IMR-90 (cell line): ENCODE data around the gene EDIL3. TPM values are rescaled to one million over a fixed set of nuclear protein-coding genes. Genes with fewer than 3 reads are reported as not detected.
A peak's percentile ranks its signal among the peaks of the same experiment; 100 is the strongest.

ENCODE experiments used
- ATAC-seq: fragments of 200-7000 bp; cut with Tn5 transposase; 2 replicates; pipeline ENCODE4 v1.9.1; 2020; ENCODE audit warnings: low read depth, mild to moderate bottlenecking, moderate library complexity
- BruUV-seq: library from RNA; stranded (reverse); fragments of 400-500 nt; replicated peaks from 2 replicates; lab custom pipeline; 2021; lab: Mats Ljungman, UMichigan
- CTCF ChIA-PET: fragments of 300-600 bp; formaldehyde crosslinking; extraction: SDS; loops from one replicate; lab custom pipeline; 2021; ENCODE audit warnings: antibody characterized with exemption; lab: Yijun Ruan, JAX
- POLR2A ChIA-PET: fragments of 300-600 bp; sonication (Branson Sonifier 250); formaldehyde crosslinking; loops from one replicate; lab custom pipeline; 2022; ENCODE audit warnings: antibody characterized with exemption; ENCODE audit not compliant: unreplicated experiment; lab: Charles Lee
- DNase-seq: peaks from one replicate; pipeline ENCODE4 v3.0.0; 2013
- H2AFZ ChIP-seq: replicated peaks from 2 replicates; pipeline ENCODE3; 2013; ENCODE audit warnings: low read length, mild to moderate bottlenecking; ENCODE audit not compliant: poor library complexity
- H2AK5ac ChIP-seq: 2 replicates; pipeline ENCODE4 v1.6.1; 2013; ENCODE audit warnings: low read depth, low read length, inconsistent platforms
- H2AK9ac ChIP-seq: replicated peaks from 2 replicates; pipeline ENCODE3; 2013; ENCODE audit warnings: mild to moderate bottlenecking, low read depth, low read length, moderate library complexity; ENCODE audit not compliant: poor library complexity
- H2BK120ac ChIP-seq: 2 replicates; pipeline ENCODE4 v1.6.1; 2013; ENCODE audit warnings: low read depth, low read length, inconsistent platforms
- H2BK15ac ChIP-seq: 3 replicates; pipeline ENCODE4 v1.6.1; 2013; ENCODE audit warnings: low read depth, low read length, inconsistent platforms
- H2BK20ac ChIP-seq: 2 replicates; pipeline ENCODE4 v1.6.1; 2013; ENCODE audit warnings: low read depth, mild to moderate bottlenecking, inconsistent platforms, low read length, moderate library complexity
- H2BK5ac ChIP-seq: 2 replicates; pipeline ENCODE4 v1.6.1; 2013; ENCODE audit warnings: mild to moderate bottlenecking, low read depth, low read length, inconsistent platforms; ENCODE audit not compliant: poor library complexity, severe bottlenecking
- H3K14ac ChIP-seq: replicated peaks from 2 replicates; pipeline ENCODE4 v1.6.1; 2013; ENCODE audit warnings: low read depth, low read length, inconsistent platforms
- H3K18ac ChIP-seq: 2 replicates; pipeline ENCODE4 v1.6.1; 2013; ENCODE audit warnings: low read depth, low read length, control low read depth
- H3K23ac ChIP-seq: 2 replicates; pipeline ENCODE4 v1.6.1; 2013; ENCODE audit warnings: low read depth, low read length, inconsistent platforms
- H3K27ac ChIP-seq: 2 replicates; pipeline ENCODE4 v1.5.1; 2013; ENCODE audit warnings: mild to moderate bottlenecking, control low read depth, low read length; ENCODE audit not compliant: insufficient read depth
- H3K27me3 ChIP-seq: 2 replicates; pipeline ENCODE4 v1.6.1; 2013; ENCODE audit warnings: low read length; ENCODE audit not compliant: control insufficient read depth, insufficient read depth
- H3K36me3 ChIP-seq: 2 replicates; pipeline ENCODE4 v1.6.1; 2013; ENCODE audit warnings: low read length, mixed read lengths; ENCODE audit not compliant: control insufficient read depth, insufficient read depth
- H3K4ac ChIP-seq: 2 replicates; pipeline ENCODE4 v1.6.1; 2013; ENCODE audit warnings: low read depth, low read length, inconsistent platforms
- H3K4me1 ChIP-seq: 2 replicates; pipeline ENCODE4 v1.6.1; 2013; ENCODE audit warnings: low read length, mixed read lengths; ENCODE audit not compliant: control insufficient read depth, insufficient read depth
- H3K4me2 ChIP-seq: 2 replicates; pipeline ENCODE4 v1.6.1; 2013; ENCODE audit warnings: low read depth, mild to moderate bottlenecking, control low read depth, low read length, moderate library complexity
- H3K4me3 ChIP-seq: 2 replicates; pipeline ENCODE4 v1.5.1; 2013; ENCODE audit warnings: low read depth, mild to moderate bottlenecking, control low read depth, low read length, moderate library complexity; ENCODE audit not compliant: insufficient read depth
- H3K56ac ChIP-seq: 2 replicates; pipeline ENCODE4 v1.6.1; 2013; ENCODE audit warnings: low read length, inconsistent platforms; ENCODE audit not compliant: insufficient read depth; ENCODE audit errors: extremely low read depth
- H3K79me1 ChIP-seq, 2 experiments: 2 replicates each; pipeline ENCODE4 v1.6.1; 2013; ENCODE audit warnings: low read length in 2 of 2, inconsistent platforms in 1 of 2, low read depth in 1 of 2
- H3K9ac ChIP-seq: 2 replicates; pipeline ENCODE4 v1.6.1; 2013; ENCODE audit warnings: low read depth, low read length, control low read depth
- H3K9me1 ChIP-seq: 2 replicates; pipeline ENCODE4 v1.6.1; 2013; ENCODE audit warnings: low read length, inconsistent platforms; ENCODE audit not compliant: insufficient read depth
- H3K9me3 ChIP-seq: 2 replicates; pipeline ENCODE4 v1.6.1; 2013; ENCODE audit warnings: low read length; ENCODE audit not compliant: control insufficient read depth, insufficient read depth
- H4K20me1 ChIP-seq: 2 replicates; pipeline ENCODE4 v1.6.1; 2013; ENCODE audit warnings: low read length, inconsistent platforms; ENCODE audit not compliant: insufficient read depth
- H4K5ac ChIP-seq: 2 replicates; pipeline ENCODE4 v1.6.1; 2013; ENCODE audit warnings: mild to moderate bottlenecking, low read depth, low read length, control low read depth
- H4K8ac ChIP-seq, 2 experiments: 2 replicates each; pipeline ENCODE4 v1.6.1; 2013; ENCODE audit warnings: low read depth in 2 of 2, low read length in 2 of 2, control low read depth in 1 of 2, inconsistent platforms in 1 of 2
- H4K91ac ChIP-seq: 2 replicates; pipeline ENCODE4 v1.6.1; 2013; ENCODE audit warnings: low read depth, low read length, inconsistent platforms; ENCODE audit not compliant: insufficient read depth
- BHLHE40 ChIP-seq: fragments of 150-350 bp; IDR thresholded peaks from 2 replicates; pipeline ENCODE4 v1.6.1; 2016; ENCODE audit warnings: mild to moderate bottlenecking, low read depth, low read length
- CEBPB ChIP-seq: IDR thresholded peaks from 2 replicates; pipeline ENCODE4 v1.6.1; 2012; ENCODE audit warnings: low read depth, low read length, improper control_type of control experiment
- CHD1 ChIP-seq: IDR thresholded peaks from 2 replicates; pipeline ENCODE4 v1.6.1; 2012; ENCODE audit warnings: low read depth, low read length, improper control_type of control experiment
- CTCF ChIP-seq: conservative IDR thresholded peaks from 2 replicates; pipeline ENCODE4 v1.5.1; 2012; ENCODE audit warnings: mild to moderate bottlenecking, low read depth, low read length, improper control_type of control experiment
- FOS ChIP-seq: fragments of 150-350 bp; IDR thresholded peaks from 2 replicates; pipeline ENCODE4 v1.6.1; 2016; ENCODE audit warnings: low read depth, low read length
- MAFK ChIP-seq: IDR thresholded peaks from 2 replicates; pipeline ENCODE4 v1.6.1; 2012; ENCODE audit warnings: low read depth, low read length, improper control_type of control experiment
- MAZ ChIP-seq: IDR thresholded peaks from 2 replicates; pipeline ENCODE4 v1.6.1; 2012; ENCODE audit warnings: low read depth, mild to moderate bottlenecking, low read length, improper control_type of control experiment, moderate library complexity, borderline replicate concordance
- MXI1 ChIP-seq: IDR thresholded peaks from 2 replicates; pipeline ENCODE4 v1.6.1; 2012; ENCODE audit warnings: low read depth, mild to moderate bottlenecking, low read length, moderate library complexity, borderline replicate concordance
- RAD21 ChIP-seq: IDR thresholded peaks from 2 replicates; pipeline ENCODE4 v1.6.1; 2012; ENCODE audit warnings: low read length, improper control_type of control experiment
- RCOR1 ChIP-seq: IDR thresholded peaks from 2 replicates; pipeline ENCODE4 v1.6.1; 2012; ENCODE audit warnings: mild to moderate bottlenecking, low read length, improper control_type of control experiment; ENCODE audit not compliant: insufficient replicate concordance
- SMC3 ChIP-seq: fragments of 150-350 bp; IDR thresholded peaks from 2 replicates; pipeline ENCODE4 v1.6.1; 2016; ENCODE audit warnings: low read depth, mild to moderate bottlenecking, antibody characterized with exemption, low read length, moderate library complexity
- USF2 ChIP-seq: fragments of 150-350 bp; IDR thresholded peaks from 2 replicates; pipeline ENCODE4 v1.6.1; 2017; ENCODE audit warnings: mild to moderate bottlenecking, antibody characterized with exemption, low read length, low read depth
- WGBS, 2 experiments: methylation state at CpG; one replicate each; pipeline versions ENCODE4 v1.1.5 to v1.1.7; 2013; ENCODE audit warnings: missing lambda C conversion rate in 2 of 2; ENCODE audit not compliant: insufficient read length in 1 of 2; ENCODE audit errors: extremely low coverage in 2 of 2; 5-methylcytosine and 5-hydroxymethylcytosine counted together
- dilution Hi-C: fragments of 300-500 bp; cut with HindIII; formaldehyde crosslinking; loops from one replicate; pipeline ENCODE4 v1.14.3; 2018; ENCODE audit warnings: low sequenced_read_pairs; ENCODE audit not compliant: unreplicated experiment
- in situ Hi-C: fragments of 300-500 bp; cut with MboI; formaldehyde crosslinking; loops from 3 replicates; pipeline ENCODE4 v1.14.3; 2019; ENCODE audit warnings: low sequenced_read_pairs, inconsistent platforms, mixed read lengths
- intact Hi-C: fragments of 100-400 bp; cut with micrococcal nuclease; formaldehyde crosslinking; loops from 2 replicates; pipeline ENCODE4 v1.10.0; 2022
- polyA plus RNA-seq, 3 experiments: library from polyadenylated mRNA; depleted of rRNA; stranded (reverse); fragments of >200 nt; gene quantifications; 2 replicates each; pipeline ENCODE4 v1.2.3, GENCODE V29; 2012; ENCODE audit warnings: low replicate concordance in 1 of 3
- total RNA-seq: library from RNA; depleted of rRNA; stranded (reverse); fragments of >200 nt; gene quantifications from 2 replicates; pipeline ENCODE4 v1.2.3, GENCODE V29; 2012

EDIL3 gene
- total and polyA plus RNA-seq, 2 of the 4 experiments (the other 2 are of a cell fraction): 55.5 to 82.8 TPM

GRCh38 chr5:84191281-84191680 is 193.4 kb downstream of the EDIL3 start:
- WGBS, 2 experiments: no CpG with 5 or more reads among the region's 2 CpGs
- Histone ChIP-seq H2AK5ac (no peak overlapping the region), H3K56ac (no peak overlapping the region), H3K4me2 (no peak overlapping the region), H3K27ac (no peak overlapping the region), H2BK15ac (no peak overlapping the region), H3K27me3 (no peaks in the 10 kb centered on the region), H4K8ac (no peak overlapping the region), H3K9ac (no peak overlapping the region), H2AK9ac (no peak overlapping the region), H3K36me3 (no peaks in the 10 kb centered on the region), H2AFZ (no peak overlapping the region), H3K79me1 (peaks cover 3 to 6% of the 10 kb centered on the region in 2 experiments; a peak in 3 of 4 replicates), H3K9me3 (no peaks in the 10 kb centered on the region), H4K91ac (no peak overlapping the region), H3K14ac (0 out of 2 replicates have a peak overlapping the region, but pooled peaks have one; percentile 31), H3K4me1 (peaks cover 2% of the 10 kb centered on the region; the same call in 1 of the 2 replicates), H2BK120ac (no peak overlapping the region), H2BK5ac (no peak overlapping the region), H2BK20ac (no peak overlapping the region), H3K9me1 (peaks cover 4% of the 10 kb centered on the region), H3K18ac (no peak overlapping the region), H4K5ac (no peak overlapping the region), H3K4ac (no peak overlapping the region), H3K23ac (no peak overlapping the region), H3K4me3 (no peak overlapping the region), H4K20me1 (no peaks in the 10 kb centered on the region)
- CTCF ChIA-PET: interaction anchor here (1.0 to 1.5 kb wide), 2 partner anchors 9 to 474 kb away, joined by 3 read pairs; no protein-coding TSS in a partner anchor
- ATAC-seq (no peak), DNase-seq (peak; percentile 18)
- in situ Hi-C loops (no loop called here), intact Hi-C loops (no loop called here), dilution Hi-C loops (no loop called here)
- BruUV-seq: no TSS peak
- POLR2A ChIA-PET: no interaction called here
- TF ChIP-seq SMC3 (no peak), MAZ (no peak), RCOR1 (no peak), BHLHE40 (no peak), MXI1 (no peak), CHD1 (no peak), RAD21 (no peak), CTCF (no peak), USF2 (no peak), CEBPB (no peak), MAFK (no peak), FOS (no peak)
